OCI-M2 (cell line): Measurements from ENCODE around the gene DACH1.
"Not testable (repeated sequence)": the region's sequence is repeated elsewhere in the genome, so short reads cannot be mapped to it uniquely, and the experiment has no call there.

Experiments
- DNase-seq: peaks from one replicate; lab custom pipeline; 2025; ENCODE audit not compliant: unreplicated experiment; lab: John Stamatoyannopoulos, UW

DACH1 gene

DNA sequence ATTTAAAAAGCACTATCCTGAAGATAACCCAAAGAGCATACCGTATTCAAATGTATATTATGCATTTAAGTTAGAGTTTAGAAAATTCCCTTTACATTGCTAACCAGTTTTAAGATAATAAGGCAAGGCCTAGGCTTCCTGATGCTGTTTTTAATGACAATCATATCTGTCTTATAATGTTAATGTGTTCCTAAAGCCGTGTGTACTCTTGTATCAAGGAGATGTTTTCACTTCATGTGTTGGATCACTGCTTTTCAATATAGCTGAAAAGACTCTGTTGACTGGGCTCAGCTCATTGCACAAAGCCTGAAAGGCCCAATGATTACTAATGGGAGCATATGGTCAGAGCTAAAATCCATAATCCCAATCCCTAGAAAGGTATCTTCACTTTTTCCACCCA, 81.6 kb downstream of the DACH1 start:
- DNase-seq, result no peak

DNA sequence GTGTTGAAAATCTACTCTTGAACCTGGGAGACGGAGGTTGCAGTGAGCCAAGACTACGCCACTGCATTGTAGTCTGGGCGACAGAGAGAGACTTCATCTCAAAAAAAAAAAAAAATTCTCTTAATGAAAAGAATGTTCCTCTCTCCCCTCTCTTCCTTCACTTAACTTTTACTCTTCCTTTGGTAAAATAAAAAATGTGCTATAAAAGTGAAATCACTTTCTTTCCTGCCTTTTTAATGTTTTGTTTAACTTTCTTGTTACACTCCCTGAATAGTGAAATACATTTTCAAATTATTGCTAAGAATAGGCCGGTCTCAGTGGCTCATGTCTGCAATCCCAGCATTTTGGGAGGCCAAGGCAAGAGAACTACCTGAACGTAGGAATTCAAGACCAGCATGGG, 86.5 kb downstream of the DACH1 start:
- DNase-seq, result no peak

DNA sequence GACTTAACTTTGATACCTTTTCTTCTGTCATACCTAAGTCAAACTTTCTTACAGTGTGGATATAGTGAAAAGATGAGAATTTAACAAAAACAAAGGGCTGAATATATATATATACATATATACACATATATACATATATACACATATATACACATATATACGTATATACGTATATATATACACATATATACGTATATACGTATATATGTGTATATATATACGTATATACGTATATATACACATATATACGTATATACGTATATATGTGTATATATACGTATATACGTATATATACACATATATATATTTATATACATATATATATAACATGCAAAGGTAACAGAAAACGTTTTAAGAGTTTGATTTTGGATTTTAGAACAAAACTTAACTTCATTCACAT, 88.0 kb downstream of the DACH1 start:
- not testable (repeated sequence) for DNase-seq

DNA sequence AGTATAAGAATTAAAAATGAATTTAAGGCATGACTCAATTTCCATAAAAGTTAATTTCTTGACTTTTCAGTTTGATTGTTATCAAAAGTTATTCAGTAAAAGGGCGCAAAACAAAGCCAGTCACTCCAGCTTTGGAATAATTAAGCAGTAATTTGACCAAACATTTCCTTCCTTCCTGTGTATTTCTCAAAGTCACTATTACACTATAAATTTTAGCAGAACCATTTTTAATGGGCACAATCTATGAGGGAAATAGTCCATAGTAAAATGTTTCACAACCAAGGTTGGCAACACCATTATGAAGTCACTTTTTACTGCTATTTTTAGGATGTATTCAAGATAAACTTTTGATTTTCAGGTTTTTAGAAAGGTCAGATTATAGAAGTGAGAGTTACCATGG, 91.0 kb downstream of the DACH1 start:
- no peak for DNase-seq

DNA sequence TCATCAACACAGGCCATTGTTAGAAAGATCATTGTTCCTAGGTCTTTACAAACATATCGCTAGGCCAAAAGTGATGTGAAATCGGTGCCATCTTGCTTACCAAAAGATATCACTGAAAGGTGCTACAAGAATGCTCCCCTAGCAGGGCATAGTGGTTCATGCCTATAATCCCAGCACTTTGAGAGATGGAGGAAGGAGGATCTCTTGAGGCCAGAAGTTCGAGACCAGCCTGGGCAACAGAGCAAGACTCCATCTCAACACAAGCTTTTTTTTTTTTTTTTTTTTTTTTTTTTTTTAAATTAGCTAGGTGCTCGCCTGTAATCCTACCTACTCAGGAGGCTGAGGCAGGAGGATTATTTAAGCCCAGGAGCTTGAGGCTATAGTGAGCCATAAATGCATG, 92.1 kb downstream of the DACH1 start:
- no peak for DNase-seq

DNA sequence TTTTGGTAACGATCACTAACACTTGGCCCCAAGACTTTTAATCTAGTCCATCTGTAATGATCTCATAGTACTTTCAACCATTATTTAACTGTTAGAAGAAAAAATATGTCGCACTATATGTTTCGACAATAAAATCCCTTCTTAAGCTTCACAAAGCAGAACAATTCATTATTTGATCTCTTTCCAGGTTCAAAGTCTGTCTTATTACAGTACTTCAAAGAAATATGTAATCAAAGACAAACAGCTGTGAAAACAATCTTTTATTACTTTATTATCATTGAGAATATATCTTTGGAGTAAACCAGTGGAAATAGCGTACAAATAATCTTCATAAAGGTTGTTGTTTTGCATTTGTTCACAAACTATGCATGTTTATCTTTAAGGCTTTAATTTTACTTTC, 93.5 kb downstream of the DACH1 start:
- no peak for DNase-seq

DNA sequence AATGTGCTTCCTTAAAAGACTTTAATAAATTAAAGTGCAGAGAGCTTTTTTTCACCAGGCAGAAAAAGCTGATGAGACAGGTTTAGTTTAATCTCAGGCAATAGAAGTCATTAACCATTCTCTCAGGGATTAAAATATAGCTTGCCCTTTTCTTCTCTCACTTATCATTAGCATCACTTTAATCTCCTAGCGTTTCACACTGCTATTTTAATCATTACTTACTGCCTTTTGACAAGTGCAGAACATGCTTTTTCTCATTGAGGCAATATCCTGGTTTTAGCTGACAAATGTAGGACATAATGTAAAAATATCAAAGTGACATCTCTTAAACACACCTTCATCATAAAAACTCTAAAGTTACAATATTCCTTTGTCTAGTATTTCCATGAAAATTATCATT, 94.6 kb downstream of the DACH1 start:
- no peak for DNase-seq

DNA sequence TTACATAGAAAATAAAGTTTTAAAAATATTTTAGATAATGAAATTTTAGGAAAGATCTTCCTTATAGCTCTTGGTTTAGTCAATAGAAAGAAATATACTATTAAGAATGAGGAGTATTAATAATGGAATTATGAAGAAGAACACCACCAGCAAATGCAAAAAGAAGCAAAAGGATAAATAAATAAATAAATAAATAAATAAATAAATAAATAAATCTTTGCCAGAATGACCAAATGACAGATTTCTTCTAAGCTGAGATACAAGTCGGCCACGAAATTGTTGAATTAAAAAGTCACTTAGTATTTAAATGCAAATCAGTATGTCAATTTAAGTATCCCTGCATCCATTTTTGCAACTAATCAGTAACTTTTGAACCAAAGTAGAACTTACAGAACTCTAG, 95.9 kb downstream of the DACH1 start:
- DNase-seq, result no peak

DNA sequence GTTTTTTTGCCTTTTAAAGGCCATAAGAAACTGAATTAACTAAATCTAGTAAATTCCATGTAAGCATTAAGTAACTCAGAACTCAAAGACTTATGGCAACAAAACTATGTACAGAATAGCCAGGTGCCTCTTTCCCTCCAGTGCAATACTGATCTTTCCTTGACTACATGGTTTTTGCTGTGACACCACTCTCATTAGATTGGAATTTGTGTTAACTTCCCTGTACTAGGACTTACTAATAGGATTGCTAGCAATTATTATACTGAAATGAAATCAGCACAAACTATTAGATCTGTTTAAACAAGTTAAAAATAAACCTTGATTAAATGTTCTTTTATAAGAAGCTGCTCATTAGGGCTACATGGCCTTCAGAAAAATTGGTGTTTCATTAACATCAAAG, 96.3 kb downstream of the DACH1 start:
- DNase-seq, result no peak

DNA sequence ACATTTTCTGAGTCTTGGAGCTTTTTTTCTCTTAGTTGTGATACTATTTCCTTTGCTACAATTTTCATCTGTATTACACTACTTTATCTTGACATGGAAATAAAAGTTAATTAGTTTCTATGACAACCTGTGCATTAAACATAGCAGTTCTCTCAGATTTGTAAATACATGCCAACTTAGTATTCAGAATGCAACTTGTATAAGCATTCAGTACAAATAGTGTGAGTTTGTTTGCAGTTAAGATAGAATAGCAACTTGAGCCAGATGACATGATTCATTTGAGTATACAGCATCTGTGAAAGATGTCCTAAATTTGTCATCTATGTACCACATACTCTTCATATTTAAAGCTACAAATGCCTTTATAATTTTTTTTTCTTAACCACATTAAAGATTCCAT, 98.1 kb downstream of the DACH1 start:
- no peak for DNase-seq

DNA sequence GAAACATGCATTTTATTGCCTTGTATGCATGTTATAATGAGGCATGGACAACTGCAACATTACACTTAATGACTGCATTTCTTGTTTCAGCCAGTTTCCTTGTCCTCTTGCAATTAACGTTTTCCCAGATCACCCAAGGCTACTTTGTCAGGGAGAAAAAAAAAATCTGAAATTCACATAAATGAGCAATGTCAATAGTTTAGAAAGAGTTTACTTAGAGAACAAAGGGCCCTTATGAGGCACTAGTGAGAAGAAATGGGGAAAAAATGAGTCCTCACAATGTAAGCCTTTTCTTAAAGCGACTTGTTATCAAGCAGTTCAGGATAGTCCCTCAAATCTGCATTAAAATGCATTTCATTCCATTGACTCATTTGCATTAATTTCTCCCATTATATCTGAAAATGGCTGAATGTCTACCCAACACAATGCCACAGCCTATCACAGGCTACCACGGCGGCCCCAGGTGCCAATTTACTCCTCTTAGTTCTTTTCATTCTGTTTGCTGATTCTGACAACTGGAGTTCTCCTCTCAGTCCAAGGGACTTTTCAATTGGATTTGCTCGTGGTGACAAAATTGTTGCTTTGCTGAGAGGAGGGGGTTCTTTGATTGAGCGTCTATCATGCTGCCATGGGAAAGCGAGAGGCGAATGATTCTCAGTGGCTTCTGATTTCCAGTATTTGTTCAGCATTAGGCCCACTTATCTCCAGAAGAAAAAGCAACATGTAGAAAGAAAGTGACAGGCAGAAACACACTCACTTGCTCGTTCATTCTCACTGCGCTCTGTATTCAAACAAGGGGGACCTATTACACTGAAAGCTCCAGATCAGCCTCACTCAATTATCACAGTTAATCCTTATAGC, 107.1 kb downstream of the DACH1 start:
- DNase-seq, result no peak

DNA sequence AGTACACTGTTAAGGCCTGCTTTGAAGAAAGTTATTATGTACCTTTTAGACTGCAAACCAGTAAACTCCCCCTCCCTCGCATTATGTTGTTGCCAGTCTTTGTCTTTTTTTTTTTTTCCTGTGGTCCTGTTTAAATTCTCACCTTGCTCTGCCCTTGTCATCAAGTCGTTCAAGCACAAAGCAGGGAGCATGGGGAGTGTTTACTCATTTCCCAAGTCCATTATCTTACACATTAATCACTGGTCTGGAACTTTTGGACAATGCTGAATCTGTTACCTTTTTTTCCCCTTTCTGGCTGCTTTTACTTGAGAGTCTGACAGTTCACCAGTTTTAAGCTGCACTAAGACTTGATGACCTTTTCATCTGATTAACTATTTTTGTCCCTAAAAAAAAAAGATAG, 108.2 kb downstream of the DACH1 start:
- no peak for DNase-seq

DNA sequence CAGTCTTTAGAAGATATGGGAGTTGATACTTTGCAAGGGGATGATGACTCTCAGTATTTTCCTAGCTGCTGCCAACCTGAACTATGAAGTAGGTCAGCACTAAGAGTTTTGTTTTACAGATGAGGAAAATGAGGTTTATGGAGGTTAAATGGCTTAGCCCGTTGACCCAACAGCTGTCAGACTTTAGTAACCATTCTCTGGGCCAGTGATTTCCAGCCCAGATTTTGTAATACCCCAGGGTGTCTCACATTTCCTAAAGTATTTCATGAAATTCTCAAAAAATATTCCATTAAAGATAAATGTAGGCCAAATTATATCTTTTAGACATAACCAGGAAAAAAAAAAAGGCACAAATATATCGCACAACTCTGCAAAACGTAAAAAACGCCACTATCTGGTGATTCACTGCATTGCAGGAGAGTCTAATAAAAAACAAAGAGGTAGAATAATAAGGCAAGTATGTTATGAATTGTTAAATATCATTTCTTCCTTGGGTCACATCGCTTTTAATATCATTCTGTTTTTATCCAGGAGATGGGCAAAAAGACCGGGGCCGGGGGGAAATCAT, 112.5 kb downstream of the DACH1 start:
- no peak for DNase-seq

DNA sequence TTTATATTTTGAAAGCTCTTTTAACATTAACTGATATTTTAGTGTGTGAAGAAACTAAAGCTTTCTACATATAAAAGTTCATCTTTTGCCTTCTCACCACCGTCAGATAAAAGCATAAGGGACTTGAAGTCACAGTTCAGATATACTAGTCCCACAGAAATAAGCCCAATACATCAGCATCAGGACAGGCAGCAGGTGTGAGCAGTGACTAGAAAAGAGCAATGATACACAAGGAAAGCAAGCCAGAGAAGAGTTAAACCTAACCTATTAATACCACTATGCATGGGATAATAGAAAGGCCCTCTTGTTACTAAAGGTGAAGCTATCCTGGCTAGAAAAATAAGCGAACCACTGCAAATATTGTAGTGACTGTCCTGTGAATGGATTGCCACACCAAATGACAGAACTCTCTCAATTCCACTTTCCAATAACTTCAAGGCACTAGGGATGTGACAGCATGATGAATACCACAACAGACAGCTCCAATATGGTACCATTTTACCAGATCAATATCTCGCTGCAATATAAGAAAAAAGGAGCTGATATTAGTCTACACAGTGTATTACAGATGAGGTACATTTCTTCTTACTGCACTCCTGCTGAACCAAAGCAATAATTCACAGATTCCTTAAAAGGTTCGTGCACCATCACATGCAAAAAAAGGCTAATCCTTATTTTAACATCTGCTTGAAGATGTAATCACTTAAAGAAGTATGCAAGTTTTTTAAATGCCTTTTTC, 114.1 kb downstream of the DACH1 start:
- no peak for DNase-seq

DNA sequence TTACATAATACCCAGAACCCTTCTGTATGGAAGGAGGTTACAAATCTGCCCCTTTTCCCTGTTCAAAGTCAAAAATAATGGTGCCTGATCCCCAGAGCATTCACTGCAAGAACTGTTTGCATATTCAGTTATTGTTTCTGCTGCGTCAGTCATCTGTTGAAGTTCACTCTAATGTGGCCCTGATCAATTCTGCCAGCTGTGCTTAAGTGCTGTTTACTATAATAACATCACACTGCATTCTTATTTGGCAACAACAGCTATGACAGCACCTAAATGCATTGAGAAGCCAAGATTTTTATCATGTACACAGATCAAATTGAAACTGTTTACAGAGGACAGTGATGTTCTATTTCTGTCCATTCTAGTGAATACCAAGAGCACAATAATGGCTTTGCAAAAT, 115.9 kb downstream of the DACH1 start:
- DNase-seq, result no peak

DNA sequence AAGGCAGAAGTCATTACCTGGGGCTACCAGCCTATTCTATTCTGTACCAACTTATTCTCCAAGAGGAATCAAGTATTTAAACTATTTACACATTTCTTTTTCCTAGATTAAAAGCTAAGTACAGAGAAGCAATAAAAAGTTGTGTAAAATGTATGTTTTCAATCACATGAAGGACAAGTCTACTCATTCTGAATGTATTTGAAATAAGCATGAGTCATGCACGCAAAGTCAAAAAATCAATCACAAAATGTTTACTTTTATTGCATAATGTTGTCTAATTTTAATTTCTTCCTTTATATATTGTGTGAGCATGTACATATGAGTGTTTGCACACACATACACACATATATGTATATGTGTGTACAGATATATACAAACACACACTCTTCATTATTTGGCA, 136.7 kb downstream of the DACH1 start:
- no peak for DNase-seq

DNA sequence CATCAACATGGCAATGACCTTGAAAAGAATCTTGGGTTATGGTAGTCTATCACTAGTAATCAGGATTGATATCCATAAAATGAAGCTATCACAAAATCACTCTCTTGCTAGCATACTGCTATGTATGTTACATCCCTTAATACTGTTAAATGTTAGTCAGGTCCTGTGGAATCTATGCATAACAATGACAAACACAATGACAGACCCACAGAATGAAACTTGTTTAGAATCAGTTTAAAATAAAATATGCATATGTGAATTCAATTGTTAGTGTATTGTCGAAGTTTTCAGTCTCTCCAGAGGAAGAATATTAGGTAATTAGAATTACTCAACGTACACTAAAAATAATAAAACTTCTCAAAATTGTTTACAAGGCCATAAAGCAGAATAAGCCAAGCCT, 137.6 kb downstream of the DACH1 start:
- no peak for DNase-seq

DNA sequence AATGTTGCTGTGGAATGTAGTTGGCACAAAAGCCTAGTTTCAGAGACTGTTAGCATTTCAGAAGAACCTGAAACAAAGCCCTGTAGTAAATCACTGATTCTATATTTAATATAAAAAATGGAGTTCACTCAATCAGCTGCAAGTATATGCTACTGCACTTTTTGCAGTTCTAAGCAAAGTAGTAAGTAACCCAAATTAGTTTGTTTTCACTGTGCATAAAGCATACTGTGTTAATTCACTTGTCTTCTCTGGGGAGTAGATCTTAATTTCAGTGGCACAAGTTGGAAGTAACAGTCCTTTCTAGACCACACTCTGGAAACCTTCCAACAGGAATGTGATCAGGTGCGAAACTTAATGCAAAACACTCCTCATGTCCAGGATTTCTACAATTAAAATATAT, 139.3 kb downstream of the DACH1 start:
- DNase-seq, result no peak

DNA sequence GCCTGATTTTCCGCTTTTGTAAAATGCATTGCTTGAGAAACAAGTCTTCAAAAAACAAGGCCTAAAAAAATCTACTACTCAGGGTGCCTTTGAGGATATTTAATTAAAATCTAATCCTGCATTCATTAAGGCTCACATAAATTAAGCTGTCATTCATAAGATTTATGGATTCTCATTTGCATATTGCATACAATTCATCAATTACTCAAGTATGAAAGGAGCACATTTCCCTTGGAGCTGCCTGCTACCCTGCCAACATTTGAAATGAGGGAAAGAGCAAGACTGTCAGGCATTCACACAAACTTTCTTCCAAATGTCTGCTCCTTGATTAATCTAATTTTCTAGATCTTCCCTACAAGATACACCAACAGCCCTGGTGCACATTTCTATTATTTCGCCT, 140.0 kb downstream of the DACH1 start:
- DNase-seq, result no peak

DNA sequence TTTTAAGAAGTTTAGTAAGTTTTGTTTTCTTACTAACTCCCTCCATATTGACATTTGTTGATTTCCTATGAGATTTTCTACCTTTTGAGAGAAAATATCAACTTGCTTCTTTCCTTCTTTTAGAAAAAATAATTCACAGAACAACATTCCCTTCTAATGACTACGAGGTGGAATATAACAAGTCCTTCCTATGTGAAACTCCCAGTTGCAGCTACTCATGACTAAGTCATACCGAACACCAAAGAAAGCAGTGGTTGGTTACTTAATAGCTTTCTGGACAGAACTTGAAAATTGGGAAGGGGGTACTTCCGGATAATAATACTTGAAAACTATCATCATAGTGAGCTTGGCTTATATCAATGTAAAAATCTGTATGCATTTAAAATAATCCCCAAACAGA, 144.8 kb downstream of the DACH1 start:
- no peak for DNase-seq

DNA sequence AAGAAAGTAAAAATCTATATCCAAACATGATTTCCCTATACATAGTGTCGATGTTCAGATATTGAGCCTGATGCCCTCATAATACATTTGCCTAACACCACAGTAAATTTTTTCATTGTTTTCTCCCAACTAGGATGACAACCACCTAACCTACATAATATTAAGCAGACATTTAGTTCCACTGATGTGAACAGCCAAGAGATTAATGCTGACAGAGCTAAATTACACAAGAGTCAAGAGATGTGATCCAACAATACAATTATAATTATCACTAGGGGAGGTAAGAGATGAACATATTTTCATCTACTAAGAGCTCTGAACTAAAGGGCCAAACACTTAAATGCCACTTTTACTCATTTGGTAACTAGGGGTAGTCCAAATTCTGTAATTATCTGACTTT, 145.9 kb downstream of the DACH1 start:
- DNase-seq, result no peak

DNA sequence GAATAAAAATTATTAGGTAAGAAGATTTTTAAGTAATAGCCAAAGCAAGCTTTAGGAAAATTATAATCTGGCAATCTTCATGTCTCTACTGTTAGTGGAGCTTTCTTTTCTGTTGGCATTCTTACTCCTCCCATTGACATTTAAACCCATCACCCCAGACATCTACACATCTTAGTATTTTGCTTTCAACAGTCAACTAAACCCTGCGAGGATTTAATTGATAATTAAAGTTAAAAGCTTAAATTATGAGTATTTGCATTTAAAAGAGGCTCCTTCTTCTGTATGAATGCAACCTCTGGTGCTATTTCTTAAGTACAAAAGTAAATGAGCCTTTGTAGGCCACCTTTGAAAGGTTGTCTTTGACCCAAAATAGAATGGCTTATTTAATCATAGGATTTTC, 148.1 kb downstream of the DACH1 start:
- DNase-seq, result no peak
